IMR-90 (cell line): ENCODE measurements around the gene MLKL. TPM values are rescaled to one million over a fixed set of nuclear protein-coding genes. Genes with fewer than 3 reads are reported as not detected.

Source experiments
- ATAC-seq: fragments of 200-7000 bp; cut with Tn5 transposase; 2 replicates; pipeline ENCODE4 v1.9.1; 2020; ENCODE audit warnings: low read depth, mild to moderate bottlenecking, moderate library complexity
- BruUV-seq: library from RNA; stranded (reverse); fragments of 400-500 nt; replicated peaks from 2 replicates; lab custom pipeline; 2021; lab: Mats Ljungman, UMichigan
- CTCF ChIA-PET: fragments of 300-600 bp; formaldehyde crosslinking; extraction: SDS; loops from one replicate; lab custom pipeline; 2021; ENCODE audit warnings: antibody characterized with exemption; lab: Yijun Ruan, JAX
- POLR2A ChIA-PET: fragments of 300-600 bp; sonication (Branson Sonifier 250); formaldehyde crosslinking; loops from one replicate; lab custom pipeline; 2022; ENCODE audit warnings: antibody characterized with exemption; ENCODE audit not compliant: unreplicated experiment; lab: Charles Lee
- DNase-seq: peaks from one replicate; pipeline ENCODE4 v3.0.0; 2013
- H2AFZ ChIP-seq: replicated peaks from 2 replicates; pipeline ENCODE3; 2013; ENCODE audit warnings: low read length, mild to moderate bottlenecking; ENCODE audit not compliant: poor library complexity
- H2AK5ac ChIP-seq: 2 replicates; pipeline ENCODE4 v1.6.1; 2013; ENCODE audit warnings: low read depth, low read length, inconsistent platforms
- H2AK9ac ChIP-seq: replicated peaks from 2 replicates; pipeline ENCODE3; 2013; ENCODE audit warnings: mild to moderate bottlenecking, low read depth, low read length, moderate library complexity; ENCODE audit not compliant: poor library complexity
- H2BK120ac ChIP-seq: 2 replicates; pipeline ENCODE4 v1.6.1; 2013; ENCODE audit warnings: low read depth, low read length, inconsistent platforms
- H2BK15ac ChIP-seq: 3 replicates; pipeline ENCODE4 v1.6.1; 2013; ENCODE audit warnings: low read depth, low read length, inconsistent platforms
- H2BK20ac ChIP-seq: 2 replicates; pipeline ENCODE4 v1.6.1; 2013; ENCODE audit warnings: low read depth, mild to moderate bottlenecking, inconsistent platforms, low read length, moderate library complexity
- H2BK5ac ChIP-seq: 2 replicates; pipeline ENCODE4 v1.6.1; 2013; ENCODE audit warnings: mild to moderate bottlenecking, low read depth, low read length, inconsistent platforms; ENCODE audit not compliant: poor library complexity, severe bottlenecking
- H3K14ac ChIP-seq: replicated peaks from 2 replicates; pipeline ENCODE4 v1.6.1; 2013; ENCODE audit warnings: low read depth, low read length, inconsistent platforms
- H3K18ac ChIP-seq: 2 replicates; pipeline ENCODE4 v1.6.1; 2013; ENCODE audit warnings: low read depth, low read length, control low read depth
- H3K23ac ChIP-seq: 2 replicates; pipeline ENCODE4 v1.6.1; 2013; ENCODE audit warnings: low read depth, low read length, inconsistent platforms
- H3K27ac ChIP-seq: 2 replicates; pipeline ENCODE4 v1.5.1; 2013; ENCODE audit warnings: mild to moderate bottlenecking, control low read depth, low read length; ENCODE audit not compliant: insufficient read depth
- H3K27me3 ChIP-seq: 2 replicates; pipeline ENCODE4 v1.6.1; 2013; ENCODE audit warnings: low read length; ENCODE audit not compliant: control insufficient read depth, insufficient read depth
- H3K36me3 ChIP-seq: 2 replicates; pipeline ENCODE4 v1.6.1; 2013; ENCODE audit warnings: low read length, mixed read lengths; ENCODE audit not compliant: control insufficient read depth, insufficient read depth
- H3K4ac ChIP-seq: 2 replicates; pipeline ENCODE4 v1.6.1; 2013; ENCODE audit warnings: low read depth, low read length, inconsistent platforms
- H3K4me1 ChIP-seq: 2 replicates; pipeline ENCODE4 v1.6.1; 2013; ENCODE audit warnings: low read length, mixed read lengths; ENCODE audit not compliant: control insufficient read depth, insufficient read depth
- H3K4me2 ChIP-seq: 2 replicates; pipeline ENCODE4 v1.6.1; 2013; ENCODE audit warnings: low read depth, mild to moderate bottlenecking, control low read depth, low read length, moderate library complexity
- H3K4me3 ChIP-seq: 2 replicates; pipeline ENCODE4 v1.5.1; 2013; ENCODE audit warnings: low read depth, mild to moderate bottlenecking, control low read depth, low read length, moderate library complexity; ENCODE audit not compliant: insufficient read depth
- H3K56ac ChIP-seq: 2 replicates; pipeline ENCODE4 v1.6.1; 2013; ENCODE audit warnings: low read length, inconsistent platforms; ENCODE audit not compliant: insufficient read depth; ENCODE audit errors: extremely low read depth
- H3K79me1 ChIP-seq, 2 experiments: 2 replicates each; pipeline ENCODE4 v1.6.1; 2013; ENCODE audit warnings: low read length in 2 of 2, inconsistent platforms in 1 of 2, low read depth in 1 of 2
- H3K9ac ChIP-seq: 2 replicates; pipeline ENCODE4 v1.6.1; 2013; ENCODE audit warnings: low read depth, low read length, control low read depth
- H3K9me1 ChIP-seq: 2 replicates; pipeline ENCODE4 v1.6.1; 2013; ENCODE audit warnings: low read length, inconsistent platforms; ENCODE audit not compliant: insufficient read depth
- H3K9me3 ChIP-seq: 2 replicates; pipeline ENCODE4 v1.6.1; 2013; ENCODE audit warnings: low read length; ENCODE audit not compliant: control insufficient read depth, insufficient read depth
- H4K20me1 ChIP-seq: 2 replicates; pipeline ENCODE4 v1.6.1; 2013; ENCODE audit warnings: low read length, inconsistent platforms; ENCODE audit not compliant: insufficient read depth
- H4K5ac ChIP-seq: 2 replicates; pipeline ENCODE4 v1.6.1; 2013; ENCODE audit warnings: mild to moderate bottlenecking, low read depth, low read length, control low read depth
- H4K8ac ChIP-seq, 2 experiments: 2 replicates each; pipeline ENCODE4 v1.6.1; 2013; ENCODE audit warnings: low read depth in 2 of 2, low read length in 2 of 2, control low read depth in 1 of 2, inconsistent platforms in 1 of 2
- H4K91ac ChIP-seq: 2 replicates; pipeline ENCODE4 v1.6.1; 2013; ENCODE audit warnings: low read depth, low read length, inconsistent platforms; ENCODE audit not compliant: insufficient read depth
- FOS ChIP-seq: fragments of 150-350 bp; IDR thresholded peaks from 2 replicates; pipeline ENCODE4 v1.6.1; 2016; ENCODE audit warnings: low read depth, low read length
- MXI1 ChIP-seq: IDR thresholded peaks from 2 replicates; pipeline ENCODE4 v1.6.1; 2012; ENCODE audit warnings: low read depth, mild to moderate bottlenecking, low read length, moderate library complexity, borderline replicate concordance
- RFX5 ChIP-seq: IDR thresholded peaks from 2 replicates; pipeline ENCODE4 v1.8.0; 2012; ENCODE audit warnings: low read depth, mild to moderate bottlenecking, low read length, moderate library complexity
- USF2 ChIP-seq: fragments of 150-350 bp; IDR thresholded peaks from 2 replicates; pipeline ENCODE4 v1.6.1; 2017; ENCODE audit warnings: mild to moderate bottlenecking, antibody characterized with exemption, low read length, low read depth
- WGBS, 2 experiments: methylation state at CpG; one replicate each; pipeline versions ENCODE4 v1.1.5 to v1.1.7; 2013; ENCODE audit warnings: missing lambda C conversion rate in 2 of 2; ENCODE audit not compliant: insufficient read length in 1 of 2; ENCODE audit errors: extremely low coverage in 2 of 2; 5-methylcytosine and 5-hydroxymethylcytosine counted together
- dilution Hi-C: fragments of 300-500 bp; cut with HindIII; formaldehyde crosslinking; loops from one replicate; pipeline ENCODE4 v1.14.3; 2018; ENCODE audit warnings: low sequenced_read_pairs; ENCODE audit not compliant: unreplicated experiment
- in situ Hi-C: fragments of 300-500 bp; cut with MboI; formaldehyde crosslinking; loops from 3 replicates; pipeline ENCODE4 v1.14.3; 2019; ENCODE audit warnings: low sequenced_read_pairs, inconsistent platforms, mixed read lengths
- intact Hi-C: fragments of 100-400 bp; cut with micrococcal nuclease; formaldehyde crosslinking; loops from 2 replicates; pipeline ENCODE4 v1.10.0; 2022
- polyA plus RNA-seq, 3 experiments: library from polyadenylated mRNA; depleted of rRNA; stranded (reverse); fragments of >200 nt; gene quantifications; 2 replicates each; pipeline ENCODE4 v1.2.3, GENCODE V29; 2012; ENCODE audit warnings: low replicate concordance in 1 of 3
- total RNA-seq: library from RNA; depleted of rRNA; stranded (reverse); fragments of >200 nt; gene quantifications from 2 replicates; pipeline ENCODE4 v1.2.3, GENCODE V29; 2012

MLKL gene
- total and polyA plus RNA-seq, 2 of the 4 experiments (the other 2 are of a cell fraction): 3.6 to 4.5 TPM

GRCh38 chr16:74633686-74634085 is 67.0 kb downstream of the MLKL start:
- Histone ChIP-seq H2BK120ac (no peak overlapping the region), H2BK5ac (no peak overlapping the region), H3K4me1 (no peaks in the 10 kb centered on the region), H2AFZ (no peak overlapping the region), H3K9ac (no peak overlapping the region), H3K9me1 (no peaks in the 10 kb centered on the region), H3K9me3 (no peaks in the 10 kb centered on the region), H3K4me2 (no peak overlapping the region), H4K91ac (no peak overlapping the region), H2BK20ac (no peak overlapping the region), H3K27ac (no peak overlapping the region), H3K27me3 (no peaks in the 10 kb centered on the region), H2BK15ac (no peak overlapping the region), H2AK9ac (no peak overlapping the region), H4K5ac (no peak overlapping the region), H3K14ac (no peak overlapping the region), H2AK5ac (no peak overlapping the region), H3K23ac (no peak overlapping the region), H3K36me3 (peaks cover 36% of the 10 kb centered on the region), H3K79me1 (peaks cover 7 to 15% of the 10 kb centered on the region in 2 experiments; a peak in 3 of 4 replicates), H3K4me3 (no peak overlapping the region), H4K20me1 (no peaks in the 10 kb centered on the region), H3K18ac (no peak overlapping the region), H3K56ac (no peak overlapping the region), H3K4ac (no peak overlapping the region), H4K8ac (no peak overlapping the region)
- BruUV-seq: no TSS peak
- WGBS, 2 experiments: no CpG with 5 or more reads among the region's 7 CpGs
- ATAC-seq: no peak; the same call in 1 of the 2 replicates
- no peak for DNase-seq
- POLR2A ChIA-PET: no interaction called here
- CTCF ChIA-PET: no interaction called here
- dilution Hi-C loops: no loop called here
- intact Hi-C loops: no loop called here
- in situ Hi-C loops: no loop called here
- no peak for TF ChIP-seq FOS
- TF ChIP-seq RFX5: no peak
- TF ChIP-seq USF2: no peak
- TF ChIP-seq MXI1: no peak
